ENCODE data around the gene ASCC2.

ASCC2 gene, protein sequence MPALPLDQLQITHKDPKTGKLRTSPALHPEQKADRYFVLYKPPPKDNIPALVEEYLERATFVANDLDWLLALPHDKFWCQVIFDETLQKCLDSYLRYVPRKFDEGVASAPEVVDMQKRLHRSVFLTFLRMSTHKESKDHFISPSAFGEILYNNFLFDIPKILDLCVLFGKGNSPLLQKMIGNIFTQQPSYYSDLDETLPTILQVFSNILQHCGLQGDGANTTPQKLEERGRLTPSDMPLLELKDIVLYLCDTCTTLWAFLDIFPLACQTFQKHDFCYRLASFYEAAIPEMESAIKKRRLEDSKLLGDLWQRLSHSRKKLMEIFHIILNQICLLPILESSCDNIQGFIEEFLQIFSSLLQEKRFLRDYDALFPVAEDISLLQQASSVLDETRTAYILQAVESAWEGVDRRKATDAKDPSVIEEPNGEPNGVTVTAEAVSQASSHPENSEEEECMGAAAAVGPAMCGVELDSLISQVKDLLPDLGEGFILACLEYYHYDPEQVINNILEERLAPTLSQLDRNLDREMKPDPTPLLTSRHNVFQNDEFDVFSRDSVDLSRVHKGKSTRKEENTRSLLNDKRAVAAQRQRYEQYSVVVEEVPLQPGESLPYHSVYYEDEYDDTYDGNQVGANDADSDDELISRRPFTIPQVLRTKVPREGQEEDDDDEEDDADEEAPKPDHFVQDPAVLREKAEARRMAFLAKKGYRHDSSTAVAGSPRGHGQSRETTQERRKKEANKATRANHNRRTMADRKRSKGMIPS

DNA sequence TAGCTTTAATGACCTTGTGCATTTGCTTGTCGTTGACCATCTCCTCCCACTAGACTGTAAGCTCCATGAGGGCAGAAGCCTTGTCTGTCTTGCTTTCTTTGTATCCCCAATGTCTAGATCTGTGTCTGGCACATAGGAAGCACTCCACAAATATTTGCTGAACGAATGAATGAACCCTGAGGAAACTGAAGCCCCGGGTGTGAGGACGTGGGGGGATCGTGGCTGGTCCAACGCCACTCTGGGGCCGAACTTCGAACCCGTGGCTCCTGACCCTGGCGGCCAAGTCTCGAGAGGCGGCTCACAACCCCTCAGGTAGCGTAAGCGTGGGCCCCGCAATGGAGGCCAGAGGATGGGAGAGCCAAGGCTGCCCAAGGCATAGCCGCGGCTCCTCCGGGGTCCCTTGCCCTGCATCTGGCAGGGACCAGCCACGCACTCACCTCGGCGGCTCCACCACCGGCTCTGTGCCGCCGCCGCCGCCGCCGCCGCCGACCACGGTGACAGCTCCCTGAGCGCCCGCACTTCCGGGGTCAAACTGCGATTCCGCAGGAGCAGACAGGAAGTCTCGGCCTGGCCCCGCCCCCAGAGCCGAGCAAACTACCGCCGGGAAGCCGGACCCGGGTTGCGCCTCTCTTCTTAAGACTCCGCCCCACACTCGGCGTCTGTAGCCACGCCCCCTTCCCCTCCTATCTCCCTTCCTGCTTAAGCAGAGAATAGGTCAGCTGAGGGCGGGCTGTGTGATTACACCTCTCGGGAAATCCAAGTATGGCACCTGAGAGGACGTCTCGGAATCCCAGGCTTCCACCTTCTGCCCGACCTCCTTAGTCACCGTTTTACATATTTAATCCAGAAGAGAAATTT lies at the start of gene ASCC2:
Gene ASCC2 (minus strand): TSS at position 534 of the 858 bp plus-strand sequence. CDS start 5,949 bp downstream, outside the sequence.
- H3K4me3 ChIP-seq (ENCODE audit: low read length) = peak within 1 kb of the TSS; percentile 84
- TF ChIP-seq, protein P1, sequence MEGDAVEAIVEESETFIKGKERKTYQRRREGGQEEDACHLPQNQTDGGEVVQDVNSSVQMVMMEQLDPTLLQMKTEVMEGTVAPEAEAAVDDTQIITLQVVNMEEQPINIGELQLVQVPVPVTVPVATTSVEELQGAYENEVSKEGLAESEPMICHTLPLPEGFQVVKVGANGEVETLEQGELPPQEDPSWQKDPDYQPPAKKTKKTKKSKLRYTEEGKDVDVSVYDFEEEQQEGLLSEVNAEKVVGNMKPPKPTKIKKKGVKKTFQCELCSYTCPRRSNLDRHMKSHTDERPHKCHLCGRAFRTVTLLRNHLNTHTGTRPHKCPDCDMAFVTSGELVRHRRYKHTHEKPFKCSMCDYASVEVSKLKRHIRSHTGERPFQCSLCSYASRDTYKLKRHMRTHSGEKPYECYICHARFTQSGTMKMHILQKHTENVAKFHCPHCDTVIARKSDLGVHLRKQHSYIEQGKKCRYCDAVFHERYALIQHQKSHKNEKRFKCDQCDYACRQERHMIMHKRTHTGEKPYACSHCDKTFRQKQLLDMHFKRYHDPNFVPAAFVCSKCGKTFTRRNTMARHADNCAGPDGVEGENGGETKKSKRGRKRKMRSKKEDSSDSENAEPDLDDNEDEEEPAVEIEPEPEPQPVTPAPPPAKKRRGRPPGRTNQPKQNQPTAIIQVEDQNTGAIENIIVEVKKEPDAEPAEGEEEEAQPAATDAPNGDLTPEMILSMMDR (conservative IDR thresholded peaks at IDR 0.05; ENCODE audit: low read length) = no peak
- DNase-seq (ENCODE audit: low read depth) = peak; percentile 96

DNA sequence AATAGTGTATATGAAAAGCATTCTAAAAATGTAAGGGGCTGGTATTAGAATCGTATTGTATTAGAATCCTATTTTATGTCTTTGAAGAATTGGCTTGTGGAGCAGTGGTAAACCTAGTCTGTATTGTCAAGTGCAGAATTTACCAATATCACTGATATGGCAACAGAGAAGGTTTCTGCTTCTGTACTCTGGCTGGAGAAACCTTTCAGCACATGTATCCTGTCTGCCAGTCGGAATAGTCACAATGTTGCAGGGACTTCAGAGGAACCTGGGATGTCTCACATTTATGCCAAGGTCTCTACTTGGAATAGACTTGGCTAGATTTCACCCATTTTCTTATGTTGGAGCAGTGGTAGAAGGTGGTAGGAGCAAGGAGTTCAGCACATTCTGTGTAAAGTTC lies 49.3 kb upstream of the ASCC2 start:
- H3K4me3 ChIP-seq (ENCODE audit: low read length) = no peak overlapping the region
- DNase-seq (ENCODE audit: low read depth) = no peak
- TF ChIP-seq, protein P1 (conservative IDR thresholded peaks at IDR 0.05; ENCODE audit: low read length) = no peak

DNA sequence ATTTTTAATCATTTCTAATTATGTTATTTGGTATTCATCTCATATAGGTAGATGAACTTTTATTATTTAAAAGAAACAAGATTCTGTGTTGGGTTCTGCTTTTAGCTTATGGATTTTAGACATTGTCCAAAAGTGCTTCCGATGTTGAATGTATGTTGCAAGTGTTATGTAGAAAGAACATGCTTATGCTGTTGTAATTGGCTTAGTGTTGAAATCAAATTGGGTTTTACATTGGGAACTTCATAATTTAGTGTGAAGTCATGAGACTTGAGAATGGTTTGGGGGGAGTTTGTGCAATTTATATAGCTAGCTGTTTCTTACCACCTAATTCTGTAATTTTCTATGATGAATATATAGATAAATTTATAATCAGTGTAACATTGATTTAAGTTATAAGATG lies 48.5 kb upstream of the ASCC2 start:
- no peak for DNase-seq (ENCODE audit: low read depth)
- TF ChIP-seq, protein P1 (conservative IDR thresholded peaks at IDR 0.05; ENCODE audit: low read length) = no peak
- no peak overlapping the region for H3K4me3 ChIP-seq (ENCODE audit: low read length)

DNA sequence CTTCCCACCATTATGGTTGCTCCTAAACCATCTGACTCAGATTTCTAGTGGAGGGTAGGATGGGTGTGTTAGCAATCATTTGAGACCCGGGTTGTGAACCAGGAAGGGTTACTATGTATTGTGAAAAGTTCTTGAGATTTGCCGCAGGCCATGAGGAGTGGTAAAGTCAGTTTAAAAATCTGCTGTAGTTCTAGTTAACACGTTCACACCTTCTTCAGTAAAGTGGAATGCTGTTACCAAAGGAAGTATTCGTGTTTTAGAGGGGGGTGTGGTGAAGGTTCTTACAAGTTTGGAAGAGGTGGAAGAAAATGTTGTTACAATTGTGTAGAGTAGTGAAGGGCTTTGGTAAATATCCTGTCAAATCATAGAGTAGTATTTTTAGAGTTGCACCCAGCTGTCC lies 47.5 kb upstream of the ASCC2 start:
- no peak for DNase-seq (ENCODE audit: low read depth)
- H3K4me3 ChIP-seq (ENCODE audit: low read length) = no peak overlapping the region
- TF ChIP-seq, protein P1 (conservative IDR thresholded peaks at IDR 0.05; ENCODE audit: low read length) = no peak

DNA sequence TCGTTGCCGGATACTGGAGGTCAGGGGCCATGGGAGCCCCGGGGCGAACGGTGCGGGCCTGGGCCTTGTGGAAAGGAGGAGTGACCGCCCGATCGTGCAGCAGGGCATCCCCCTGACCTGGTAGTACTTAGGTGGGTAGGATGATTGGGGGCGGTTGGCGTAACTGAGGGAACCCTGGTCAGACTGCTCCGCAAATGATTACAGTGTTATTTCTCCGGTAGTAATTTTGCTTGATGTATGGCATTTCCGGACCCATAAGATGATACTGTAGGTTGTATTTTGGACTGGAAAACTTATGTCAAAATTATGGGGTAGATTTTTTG lies 45.7 kb upstream of the ASCC2 start:
- DNase-seq (ENCODE audit: low read depth) = no peak

DNA sequence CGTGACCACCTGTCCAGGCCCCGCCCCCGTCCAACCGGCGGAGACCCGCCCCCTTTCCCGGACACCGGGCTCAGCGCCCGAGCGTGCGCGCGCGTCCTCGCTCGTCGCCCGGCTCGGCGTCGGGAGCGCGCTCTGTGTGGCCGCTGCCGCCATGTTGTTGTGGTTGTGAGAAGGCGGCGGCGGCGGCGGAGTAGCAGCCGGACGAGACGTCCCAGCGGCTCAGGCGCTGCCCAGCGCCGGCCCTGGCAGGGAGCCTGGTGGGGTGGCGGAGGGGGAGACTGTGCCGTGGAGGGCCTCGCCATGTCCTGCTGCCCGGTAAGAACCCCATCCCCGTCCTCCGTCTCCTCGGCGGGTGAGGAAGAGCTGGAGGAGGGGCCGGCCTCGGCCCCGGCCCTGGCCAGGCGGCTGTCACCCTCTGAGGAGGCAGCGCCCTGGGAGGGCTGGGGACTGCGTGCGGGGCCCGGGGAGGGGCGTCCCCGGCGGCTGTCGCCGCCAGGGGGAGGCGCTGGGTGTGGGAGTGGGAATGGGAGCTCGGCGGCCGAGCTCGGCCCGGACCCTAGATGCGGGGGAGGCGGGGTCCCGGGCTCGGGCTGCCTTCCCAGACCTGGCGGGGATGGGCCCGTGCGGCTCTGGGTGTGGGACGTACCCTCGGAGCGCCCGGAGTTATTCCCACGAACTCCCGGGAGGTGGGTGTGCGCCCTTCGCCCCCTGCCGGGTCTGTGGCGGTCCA lies 45.1 kb upstream of the ASCC2 start, which contains the start of gene MTMR3:
Gene MTMR3 (plus strand): TSS at position 130 of the 730 bp plus-strand sequence. CDS start 87,886 bp downstream, outside the sequence.
- peak within 1 kb of the TSS; percentile 90 for H3K4me3 ChIP-seq (ENCODE audit: low read length)
- TF ChIP-seq, protein P1 (conservative IDR thresholded peaks at IDR 0.05; ENCODE audit: low read length) = no peak
- peak; percentile 84 for DNase-seq (ENCODE audit: low read depth)

More for the DNA sequence above, 45.7 kb upstream of the ASCC2 start:
- TF ChIP-seq, protein P1 (conservative IDR thresholded peaks at IDR 0.05; ENCODE audit: low read length) = no peak
- peak overlapping the region; percentile 90 for H3K4me3 ChIP-seq (ENCODE audit: low read length)

Measured in AG10803 (cell line).